CD4-positive, alpha-beta memory T cell (primary cell): ENCODE data around the gene CTSZ. TPM values are rescaled to one million over a fixed set of nuclear protein-coding genes. Genes with fewer than 3 reads are reported as not detected.
"Not testable (repeated sequence)": the region's sequence is repeated elsewhere in the genome, so short reads cannot be mapped to it uniquely, and the experiment has no call there.

ENCODE experiments used
- CTCF ChIA-PET: fragments of 350-600 bp; sonication (Branson Sonifier 250); formaldehyde crosslinking; loops from one replicate; lab custom pipeline; 2021; ENCODE audit warnings: inconsistent platforms; ENCODE audit not compliant: partially characterized antibody; lab: Charles Lee
- POLR2A ChIA-PET: fragments of 350-600 bp; sonication (Branson Sonifier 250); formaldehyde crosslinking; loops from one replicate; lab custom pipeline; 2021; ENCODE audit not compliant: partially characterized antibody; lab: Charles Lee
- DNase-seq, 5 donors: peaks; one replicate each; pipeline versions ENCODE4 v3.0.0 to v3.0.0-alpha.2; 2020 to 2022; ENCODE audit warnings: mixed read lengths in 1 of 5
- H3K27ac ChIP-seq: one replicate; pipeline ENCODE4 v1.7.0; 2013; ENCODE audit warnings: low read depth, low read length
- H3K27me3 ChIP-seq: 2 replicates; pipeline ENCODE4 v1.7.0; 2013; ENCODE audit warnings: mild to moderate bottlenecking, low read length, moderate library complexity; ENCODE audit not compliant: insufficient read depth
- H3K36me3 ChIP-seq: 2 replicates; pipeline ENCODE4 v1.7.0; 2013; ENCODE audit warnings: mild to moderate bottlenecking, low read length, moderate library complexity; ENCODE audit not compliant: insufficient read depth
- H3K4me1 ChIP-seq: 2 replicates; pipeline ENCODE4 v1.7.0; 2013; ENCODE audit warnings: mild to moderate bottlenecking, low read length, moderate library complexity; ENCODE audit not compliant: insufficient read depth
- H3K4me3 ChIP-seq, 2 donors: one replicate each; pipeline ENCODE4 v1.7.0; 2013; ENCODE audit warnings: low read length in 2 of 2, mild to moderate bottlenecking in 1 of 2
- H3K9me3 ChIP-seq, 2 donors: one replicate each; pipeline ENCODE4 v1.7.0; 2013; ENCODE audit warnings: low read length in 2 of 2, control low read depth in 1 of 2; ENCODE audit not compliant: control insufficient read depth in 1 of 2
- H3K27ac Mint-ChIP-seq, 7 donors: one replicate each; pipeline ENCODE4 v1.8.0; 2020 to 2021; ENCODE audit warnings: mixed read lengths in 7 of 7, mild to moderate bottlenecking in 6 of 7, inconsistent platforms in 3 of 7, moderate library complexity in 3 of 7
- H3K27me3 Mint-ChIP-seq, 2 donors: one replicate each; pipeline ENCODE4 v1.8.0; 2020 to 2021; ENCODE audit warnings: mixed read lengths in 2 of 2
- H3K36me3 Mint-ChIP-seq, 2 donors: one replicate each; pipeline ENCODE4 v1.8.0; 2020 to 2021; ENCODE audit warnings: mixed read lengths in 2 of 2, inconsistent platforms in 1 of 2, mild to moderate bottlenecking in 1 of 2
- H3K4me1 Mint-ChIP-seq, 4 donors: one replicate each; pipeline ENCODE4 v1.8.0; 2020 to 2021; ENCODE audit warnings: mixed read lengths in 4 of 4, mild to moderate bottlenecking in 1 of 4
- H3K4me3 Mint-ChIP-seq, 8 donors: one replicate each; pipeline ENCODE4 v1.8.0; 2020 to 2021; ENCODE audit warnings: mixed read lengths in 8 of 8, mild to moderate bottlenecking in 7 of 8, moderate library complexity in 6 of 8, inconsistent platforms in 3 of 8
- H3K9me3 Mint-ChIP-seq, 8 donors: one replicate each; pipeline ENCODE4 v1.8.0; 2020 to 2021; ENCODE audit warnings: mixed read lengths in 8 of 8, mild to moderate bottlenecking in 5 of 8, inconsistent platforms in 3 of 8, moderate library complexity in 1 of 8
- intact Hi-C: fragments of 100-400 bp; cut with micrococcal nuclease; formaldehyde crosslinking; loops from one replicate; pipeline ENCODE4 v1.15.1; 2023
- polyA plus RNA-seq, 2 donors: library from polyadenylated mRNA; unstranded; fragments of 300-500 nt; fragmentation: Illumina TruSeq; gene quantifications; one replicate each; pipeline ENCODE4 v1.2.3, GENCODE V29; 2021
- total RNA-seq, 2 experiments: library from RNA; stranded (reverse); gene quantifications; one replicate each; pipeline ENCODE4 v1.2.3, GENCODE V29; 2021

Gene CTSZ
- total and polyA plus RNA-seq, 4 experiments from 2014 or later = 0.76 to 37.3 (median 19.1) TPM

GRCh38 chr20:58987790-58988564 lies 19.1 kb downstream of the CTSZ start:
- H3K27me3 ChIP-seq = no peaks in the 10 kb centered on the region
- H3K4me3 ChIP-seq = no peak overlapping the region
- Mint-ChIP-seq H3K27ac (peak overlapping the region in 4 of 7 donors; percentile 42 to 75 (median 56)), H3K27me3 (no peaks in the 10 kb centered on the region), H3K4me3 (no peak overlapping the region), H3K36me3 (peaks cover 50 to 63% of the 10 kb centered on the region in 2 donors), H3K9me3 (no peaks in the 10 kb centered on the region), H3K4me1 (peaks cover 26 to 32% (median 30%) of the 10 kb centered on the region in 4 donors)
- peaks cover 65% of the 10 kb centered on the region for H3K36me3 ChIP-seq
- ChIA-PET CTCF (no interaction called here), POLR2A (interaction anchor here (2.4 kb wide), 1 partner anchor 44 kb away, joined by 9 read pairs; the partner anchor contains the start of gene ATP5F1E)
- DNase-seq = no peak
- no peaks in the 10 kb centered on the region for H3K9me3 ChIP-seq
- intact Hi-C loops = no loop called here
- H3K27ac ChIP-seq = no peak overlapping the region
- peaks cover 25% of the 10 kb centered on the region for H3K4me1 ChIP-seq

- CTCF ChIA-PET = no interaction called here
- Histone ChIP-seq H3K27me3 (no peaks in the 10 kb centered on the region), H3K36me3 (peaks cover 62% of the 10 kb centered on the region), H3K9me3 (no peaks in the 10 kb centered on the region), H3K4me1 (peaks cover 34% of the 10 kb centered on the region), H3K4me3 (no peak overlapping the region), H3K27ac (no peak overlapping the region)
- intact Hi-C loops = no loop called here
- Mint-ChIP-seq H3K4me3 (no peak overlapping the region), H3K27ac (peak overlapping the region in 5 of 7 donors; percentile 30 to 75 (median 42)), H3K4me1 (peaks cover 33 to 41% (median 38%) of the 10 kb centered on the region in 4 donors), H3K27me3 (no peaks in the 10 kb centered on the region), H3K36me3 (peaks cover 42 to 59% of the 10 kb centered on the region in 2 donors), H3K9me3 (no peaks in the 10 kb centered on the region)
- no peak for DNase-seq
- POLR2A ChIA-PET = no interaction called here
These were observed 20.0 kb downstream of the CTSZ start for GRCh38 chr20:58986968-58987517.

GRCh38 chr20:58986286-58986967 lies 20.6 kb downstream of the CTSZ start:
- H3K4me1 ChIP-seq = peaks cover 37% of the 10 kb centered on the region
- no peak overlapping the region for H3K4me3 Mint-ChIP-seq
- no peak overlapping the region for H3K27ac ChIP-seq
- H3K9me3 ChIP-seq = no peaks in the 10 kb centered on the region
- H3K4me3 ChIP-seq = no peak overlapping the region
- H3K27ac Mint-ChIP-seq = peak overlapping the region in 5 of 7 donors; percentile 18 to 75 (median 23)
- H3K9me3 Mint-ChIP-seq = no peaks in the 10 kb centered on the region
- H3K36me3 ChIP-seq = peaks cover 58% of the 10 kb centered on the region
- H3K27me3 Mint-ChIP-seq = no peaks in the 10 kb centered on the region
- H3K27me3 ChIP-seq = no peaks in the 10 kb centered on the region
- ChIA-PET CTCF (no interaction called here), POLR2A (no interaction called here)
- peaks cover 38 to 55% of the 10 kb centered on the region in 2 donors for H3K36me3 Mint-ChIP-seq
- peaks cover 36 to 46% (median 41%) of the 10 kb centered on the region in 4 donors for H3K4me1 Mint-ChIP-seq
- DNase-seq = no peak
- intact Hi-C loops = no loop called here

- no peaks in the 10 kb centered on the region for H3K9me3 ChIP-seq
- no peak overlapping the region for H3K4me3 Mint-ChIP-seq
- H3K36me3 ChIP-seq = peaks cover 50% of the 10 kb centered on the region
- ChIA-PET POLR2A (no interaction called here), CTCF (no interaction called here)
- H3K4me1 ChIP-seq = peaks cover 39% of the 10 kb centered on the region
- peak overlapping the region in 2 of 7 donors; percentile 7 to 20 for H3K27ac Mint-ChIP-seq
- no peaks in the 10 kb centered on the region for H3K9me3 Mint-ChIP-seq
- no peak for DNase-seq
- no peaks in the 10 kb centered on the region for H3K27me3 Mint-ChIP-seq
- no peak overlapping the region for H3K4me3 ChIP-seq
- H3K36me3 Mint-ChIP-seq = peaks cover 33 to 47% of the 10 kb centered on the region in 2 donors
- no peak overlapping the region for H3K27ac ChIP-seq
- H3K4me1 Mint-ChIP-seq = peaks cover 36 to 46% (median 41%) of the 10 kb centered on the region in 4 donors
- intact Hi-C loops = no loop called here
- H3K27me3 ChIP-seq = no peaks in the 10 kb centered on the region
These were observed 21.4 kb downstream of the CTSZ start for GRCh38 chr20:58985656-58986055.

- Histone ChIP-seq H3K27ac (no peak overlapping the region), H3K36me3 (peaks cover 41% of the 10 kb centered on the region), H3K4me1 (peaks cover 41% of the 10 kb centered on the region), H3K9me3 (no peaks in the 10 kb centered on the region), H3K4me3 (no peak overlapping the region), H3K27me3 (no peaks in the 10 kb centered on the region)
- intact Hi-C loops = loop anchor here (5.0 kb wide), 1 partner anchor 332 kb away; the partner anchor contains the start of gene STX16
- Mint-ChIP-seq H3K9me3 (no peaks in the 10 kb centered on the region), H3K27ac (peak overlapping the region in 5 of 7 donors; percentile 18 to 89 (median 58)), H3K27me3 (no peaks in the 10 kb centered on the region), H3K4me3 (no peak overlapping the region), H3K4me1 (peaks cover 36 to 46% (median 41%) of the 10 kb centered on the region in 4 donors), H3K36me3 (peaks cover 28 to 43% of the 10 kb centered on the region in 2 donors)
- no peak for DNase-seq
- ChIA-PET POLR2A (interaction anchor here (1.6 to 5.0 kb wide), 2 partner anchors 14 to 48 kb away, joined by 3 to 39 read pairs; partner anchors contain the start of gene ATP5F1E), CTCF (no interaction called here)
These were observed 22.4 kb downstream of the CTSZ start for GRCh38 chr20:58984691-58985090.

GRCh38 chr20:58983115-58983468 lies 24.0 kb downstream of the CTSZ start:
- H3K27ac ChIP-seq, H3K27me3 ChIP-seq, H3K9me3 Mint-ChIP-seq, DNase-seq, H3K27me3 Mint-ChIP-seq, H3K9me3 ChIP-seq: not testable (repeated sequence)
- H3K27ac Mint-ChIP-seq = peak overlapping the region in 3 of 7 donors; percentile 72 to 95 (median 93)
- Histone ChIP-seq H3K4me3 (peak overlapping the region in 1 of 2 donors; percentile 3), H3K36me3 (peaks cover 25% of the 10 kb centered on the region), H3K4me1 (peaks cover 41% of the 10 kb centered on the region)
- H3K4me1 Mint-ChIP-seq = peaks cover 37 to 46% (median 41%) of the 10 kb centered on the region in 4 donors
- ChIA-PET POLR2A (interaction anchor here (1.3 to 5.0 kb wide), 3 partner anchors 9 to 331 kb away, joined by 4 to 39 read pairs (median 4); partner anchors contain the start of gene ATP5F1E), CTCF (interaction anchor here (0.7 to 0.8 kb wide), 2 partner anchors 12 to 49 kb away, joined by 3 to 4 read pairs; partner anchors contain the start of gene ATP5F1E)
- H3K4me3 Mint-ChIP-seq = peak overlapping the region in 6 of 8 donors; percentile 91 to 97 (median 95)
- intact Hi-C loops = loop anchor here (5.0 kb wide), 1 partner anchor 331 kb away; the partner anchor contains the start of gene STX16
- peaks cover 16 to 31% of the 10 kb centered on the region in 2 donors for H3K36me3 Mint-ChIP-seq
